Measurements from ENCODE around the gene SNX6.

GRCh38 chr14:34605461-34605860 is 24.5 kb downstream of the SNX6 start:
- no peak for TF ChIP-seq POLR2A (IDR thresholded peaks at IDR 0.05)
- TF ChIP-seq, protein P1, sequence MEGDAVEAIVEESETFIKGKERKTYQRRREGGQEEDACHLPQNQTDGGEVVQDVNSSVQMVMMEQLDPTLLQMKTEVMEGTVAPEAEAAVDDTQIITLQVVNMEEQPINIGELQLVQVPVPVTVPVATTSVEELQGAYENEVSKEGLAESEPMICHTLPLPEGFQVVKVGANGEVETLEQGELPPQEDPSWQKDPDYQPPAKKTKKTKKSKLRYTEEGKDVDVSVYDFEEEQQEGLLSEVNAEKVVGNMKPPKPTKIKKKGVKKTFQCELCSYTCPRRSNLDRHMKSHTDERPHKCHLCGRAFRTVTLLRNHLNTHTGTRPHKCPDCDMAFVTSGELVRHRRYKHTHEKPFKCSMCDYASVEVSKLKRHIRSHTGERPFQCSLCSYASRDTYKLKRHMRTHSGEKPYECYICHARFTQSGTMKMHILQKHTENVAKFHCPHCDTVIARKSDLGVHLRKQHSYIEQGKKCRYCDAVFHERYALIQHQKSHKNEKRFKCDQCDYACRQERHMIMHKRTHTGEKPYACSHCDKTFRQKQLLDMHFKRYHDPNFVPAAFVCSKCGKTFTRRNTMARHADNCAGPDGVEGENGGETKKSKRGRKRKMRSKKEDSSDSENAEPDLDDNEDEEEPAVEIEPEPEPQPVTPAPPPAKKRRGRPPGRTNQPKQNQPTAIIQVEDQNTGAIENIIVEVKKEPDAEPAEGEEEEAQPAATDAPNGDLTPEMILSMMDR (IDR thresholded peaks at IDR 0.05): no peak

All from body of pancreas (tissue), 4 donors.